Heart left ventricle (tissue), 16 donors: ENCODE measurements around the gene TAF1B. TPM values are rescaled to one million over a fixed set of nuclear protein-coding genes. Genes with fewer than 3 reads are reported as not detected.

Experiments
- ATAC-seq, 4 donors: fragments of 200-7000 bp; cut with Tn5 transposase; one replicate each; pipeline ENCODE4 v1.9.1; 2020 to 2022; ENCODE audit warnings: moderate library complexity in 4 of 4, mild to moderate bottlenecking in 3 of 4, moderate number of reproducible peaks in 1 of 4
- DNase-seq, 5 donors: peaks; one replicate each; pipeline ENCODE4 v3.0.0-alpha.2; 2020
- H3K27ac ChIP-seq, 12 donors: fragments of 200-600 bp; sonication (generic) in 4 of 12; one replicate each; pipeline versions ENCODE4 v1.5.0 to v1.8.0; 2016 to 2022; ENCODE audit warnings: mild to moderate bottlenecking in 2 of 12
- H3K27me3 ChIP-seq, 9 donors: fragments of 200-600 bp; sonication (generic) in 2 of 9; one replicate each; pipeline versions ENCODE4 v1.5.1 to v1.8.0; 2016 to 2022; ENCODE audit warnings: mild to moderate bottlenecking in 3 of 9
- H3K36me3 ChIP-seq, 9 donors: fragments of 200-600 bp; sonication (generic) in 2 of 9; one replicate each; pipeline versions ENCODE4 v1.5.0 to v1.8.0; 2018 to 2022; ENCODE audit warnings: mild to moderate bottlenecking in 2 of 9
- H3K4me1 ChIP-seq, 12 donors: fragments of 200-600 bp; sonication (generic) in 4 of 12; one replicate each; pipeline versions ENCODE4 v1.5.0 to v1.8.0; 2016 to 2022; ENCODE audit warnings: mild to moderate bottlenecking in 3 of 12
- H3K4me3 ChIP-seq, 12 donors: fragments of 200-600 bp; sonication (generic) in 4 of 12; one replicate each; pipeline versions ENCODE4 v1.5.0 to v1.8.0; 2017 to 2022; ENCODE audit warnings: mild to moderate bottlenecking in 9 of 12, moderate library complexity in 4 of 12
- H3K9me3 ChIP-seq, 12 donors: fragments of 200-600 bp; sonication (generic) in 4 of 12; one replicate each; pipeline versions ENCODE4 v1.5.0 to v1.8.0; 2016 to 2022; ENCODE audit warnings: mild to moderate bottlenecking in 1 of 12
- POLR2A ChIP-seq, 2 donors: fragments of 450-650 bp; IDR thresholded peaks; one replicate each; pipeline ENCODE4 v1.6.1; 2017; ENCODE audit warnings: antibody characterized with exemption in 2 of 2, mild to moderate bottlenecking in 2 of 2, moderate library complexity in 2 of 2
- WGBS, 4 donors: extraction: QIAGEN DNeasy Blood & Tissue Kit in 2 of 4; methylation state at CpG; one replicate each; pipeline versions ENCODE4 v1.1.5 to v1.1.7; 2013 to 2018; 5-methylcytosine and 5-hydroxymethylcytosine counted together
- intact Hi-C, 10 donors: fragments of 100-400 bp; cut with DNase I; formaldehyde crosslinking; loops; one replicate each; pipeline versions ENCODE4 v1.11.1 to v1.14.2; 2022
- polyA plus RNA-seq, 2 donors: library from polyadenylated mRNA; stranded (reverse); fragments of 200-250 nt; gene quantifications; one replicate each; pipeline ENCODE4 v1.2.3, GENCODE V29; 2013
- total RNA-seq, 9 donors: library from RNA; depleted of rRNA in 2 of 9; stranded (reverse); fragments of >200 nt in 2 of 9; fragmentation: NEBNext Ultra II Directional in 3 of 9; extraction: Animal tissue kit (Norgen Biotek cat#: 25700) in 3 of 9; gene quantifications; one replicate each; pipeline versions ENCODE4 v1.1.0 to v1.2.4, GENCODE V29; 2016 to 2023
- TF ChIP-seq, protein P1 (sequence below), 12 donors: fragments of 200-600 bp; sonication (generic) in 4 of 12; IDR thresholded peaks; one replicate each; pipeline versions ENCODE4 v1.5.0 to v1.8.0; 2018 to 2022; ENCODE audit warnings: antibody characterized with exemption in 12 of 12, mild to moderate bottlenecking in 5 of 12
- donor health status: ischemic (EF 13 %, LVEDD 7.1; RV severe dilation, severe dysfunction).
- donor health status: healthy with polysubstance abuse.
- donor health status: DM: no; HTN: yes; CAD: no.
- donor health status: DM: no; HTN: no; CAD: no.
- donor health status: ischemic (EF 25% LVEDD 6.9; RV normal size, moderate dysfunction).
- donor health status: ischemic (EF 25% LVEDD 5.7; RV mildly dilated, moderate dysfunction).
- donor health status: healthy.
- donor health status: DM: yes; HTN: yes; CAD: no.
- donor health status: ischemic (EF 35%, LVEDD 5.7; RV mildly dilated, moderate dysfunction).
- donor health status: nonischemic (EF 11% LVEDD 7.7; RV severe dilation, severe dysfunction).
- donor health status: DM: yes; HTN: yes; CAD: no.
- donor health status: PGD.
- donor health status: ischemic (EF 29% LVEDD 5.4; RV normal size, mild dysfunction).
- donor health status: nonischemic (EF 23%, LVEDD 6.1; RV moderate dilation, normal function).

The TAF1B gene
- total and polyA plus RNA-seq, 11 donors = 1.1 to 13.9 (median 4.7) TPM

DNA sequence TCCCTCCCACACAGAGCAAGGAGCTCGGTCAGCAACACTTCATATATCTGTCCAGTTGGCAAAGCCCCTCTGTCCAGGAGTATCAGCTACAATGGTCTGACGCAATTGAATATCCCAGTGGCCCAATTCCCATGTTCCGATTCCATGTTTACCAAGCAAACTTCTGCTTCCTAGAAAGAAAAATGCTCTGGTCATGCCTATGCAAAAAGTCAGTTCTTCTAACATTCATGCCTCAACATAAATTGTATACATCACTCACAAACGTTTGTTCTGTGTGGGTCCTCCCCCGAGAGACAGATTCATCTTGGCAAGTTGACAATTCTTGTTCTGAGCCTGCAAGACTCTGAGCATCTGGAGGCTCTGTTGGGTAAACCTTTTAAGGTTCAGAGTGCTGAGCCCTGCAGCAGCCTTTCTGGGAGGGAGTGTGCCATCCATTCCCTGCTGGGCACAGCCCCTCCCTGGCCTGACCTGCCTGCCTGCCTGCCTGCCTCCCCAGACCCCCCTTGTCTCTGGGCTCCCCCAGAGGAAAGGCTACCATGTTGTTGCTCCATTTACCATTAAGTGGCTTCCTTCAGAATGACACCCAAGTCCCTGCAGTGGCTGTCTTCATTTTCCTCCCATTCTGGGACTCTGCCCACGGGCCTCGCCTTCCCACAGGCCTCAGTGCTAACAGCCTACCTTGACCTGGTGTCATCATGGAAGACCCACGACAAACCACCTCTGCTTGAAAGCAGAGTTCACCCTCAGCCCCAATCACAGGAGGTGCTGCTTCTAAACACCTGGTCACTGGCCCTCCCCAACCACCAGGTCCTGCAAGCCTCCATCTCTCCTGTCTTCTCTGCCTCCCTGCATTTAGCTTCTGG is 37.6 kb upstream of the TAF1B start:
- intact Hi-C loops = loop anchor here in 2 of 10 donors (10.0 kb wide), 2 partner anchors 289 to 629 kb away; no protein-coding TSS in a partner anchor
- Histone ChIP-seq H3K9me3 (no peaks in the 10 kb centered on the region), H3K36me3 (no peaks in the 10 kb centered on the region), H3K4me1 (peaks cover 0 to 20% (median 7%) of the 10 kb centered on the region in 12 donors), H3K4me3 (no peak overlapping the region), H3K27ac (no peak overlapping the region), H3K27me3 (no peaks in the 10 kb centered on the region)
- TF ChIP-seq, protein P1, sequence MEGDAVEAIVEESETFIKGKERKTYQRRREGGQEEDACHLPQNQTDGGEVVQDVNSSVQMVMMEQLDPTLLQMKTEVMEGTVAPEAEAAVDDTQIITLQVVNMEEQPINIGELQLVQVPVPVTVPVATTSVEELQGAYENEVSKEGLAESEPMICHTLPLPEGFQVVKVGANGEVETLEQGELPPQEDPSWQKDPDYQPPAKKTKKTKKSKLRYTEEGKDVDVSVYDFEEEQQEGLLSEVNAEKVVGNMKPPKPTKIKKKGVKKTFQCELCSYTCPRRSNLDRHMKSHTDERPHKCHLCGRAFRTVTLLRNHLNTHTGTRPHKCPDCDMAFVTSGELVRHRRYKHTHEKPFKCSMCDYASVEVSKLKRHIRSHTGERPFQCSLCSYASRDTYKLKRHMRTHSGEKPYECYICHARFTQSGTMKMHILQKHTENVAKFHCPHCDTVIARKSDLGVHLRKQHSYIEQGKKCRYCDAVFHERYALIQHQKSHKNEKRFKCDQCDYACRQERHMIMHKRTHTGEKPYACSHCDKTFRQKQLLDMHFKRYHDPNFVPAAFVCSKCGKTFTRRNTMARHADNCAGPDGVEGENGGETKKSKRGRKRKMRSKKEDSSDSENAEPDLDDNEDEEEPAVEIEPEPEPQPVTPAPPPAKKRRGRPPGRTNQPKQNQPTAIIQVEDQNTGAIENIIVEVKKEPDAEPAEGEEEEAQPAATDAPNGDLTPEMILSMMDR (IDR thresholded peaks at IDR 0.05) = no peak
- no peak for TF ChIP-seq POLR2A (IDR thresholded peaks at IDR 0.05)
- ATAC-seq = peak in 1 of 4 donors; percentile 18
- DNase-seq = peak in 1 of 5 donors; percentile 20
- 70 to 80% (median 72%) methylated on average over 8 of the region's 8 CpGs for WGBS, 4 donors

GRCh38 chr2:9806298-9806610 is 37.0 kb upstream of the TAF1B start:
- Histone ChIP-seq H3K36me3 (no peaks in the 10 kb centered on the region), H3K27me3 (no peaks in the 10 kb centered on the region), H3K4me1 (peaks cover 0 to 14% (median 2%) of the 10 kb centered on the region in 12 donors), H3K27ac (no peak overlapping the region), H3K4me3 (no peak overlapping the region), H3K9me3 (no peaks in the 10 kb centered on the region)
- 97 to 100% (median 99%) methylated on average over 1 of the region's 1 CpG for WGBS, 4 donors
- TF ChIP-seq POLR2A (IDR thresholded peaks at IDR 0.05) = no peak
- TF ChIP-seq, protein P1 (IDR thresholded peaks at IDR 0.05) = no peak
- ATAC-seq (no peak), DNase-seq (no peak)
- intact Hi-C loops = loop anchor here in 2 of 10 donors (10.0 kb wide), 2 partner anchors 289 to 629 kb away; no protein-coding TSS in a partner anchor

DNA sequence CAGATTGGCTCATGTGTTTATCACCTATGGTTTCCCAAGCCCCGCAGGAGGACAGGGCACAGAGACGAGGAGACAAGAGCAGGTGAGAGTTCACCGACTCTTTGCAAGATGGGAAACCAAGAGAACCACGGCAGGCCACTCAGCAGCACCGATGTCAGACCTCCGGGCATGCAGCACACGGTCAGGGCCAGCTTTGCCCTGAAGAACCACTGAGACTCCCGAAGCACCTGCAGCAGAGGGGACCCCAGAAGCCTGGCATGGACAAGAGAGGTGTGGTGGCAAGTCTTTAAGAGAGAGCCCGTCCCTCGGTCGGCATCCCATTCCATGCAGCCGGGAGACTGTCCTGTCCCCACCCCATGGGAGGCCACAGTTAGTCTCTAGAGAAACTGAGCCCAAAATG is 36.6 kb upstream of the TAF1B start:
- Histone ChIP-seq H3K4me3 (no peak overlapping the region), H3K36me3 (no peaks in the 10 kb centered on the region), H3K27me3 (no peaks in the 10 kb centered on the region), H3K9me3 (no peaks in the 10 kb centered on the region), H3K4me1 (peaks cover 0 to 10% (median 0%) of the 10 kb centered on the region in 12 donors), H3K27ac (no peak overlapping the region)
- TF ChIP-seq POLR2A (IDR thresholded peaks at IDR 0.05) = no peak
- TF ChIP-seq, protein P1 (IDR thresholded peaks at IDR 0.05) = no peak
- no peak for DNase-seq
- intact Hi-C loops = loop anchor here in 2 of 10 donors (10.0 kb wide), 2 partner anchors 288 to 628 kb away; no protein-coding TSS in a partner anchor
- 93 to 95% (median 94%) methylated on average over 12 of the region's 12 CpGs for WGBS, 4 donors
- ATAC-seq = no peak

GRCh38 chr2:9807056-9807455 is 36.2 kb upstream of the TAF1B start:
- H3K36me3 ChIP-seq = no peaks in the 10 kb centered on the region
- DNase-seq = no peak
- H3K27ac ChIP-seq = no peak overlapping the region
- no peaks in the 10 kb centered on the region for H3K9me3 ChIP-seq
- WGBS, 4 donors = 92 to 95% (median 93%) methylated on average over 14 to 15 of the region's 15 CpGs
- H3K4me3 ChIP-seq = no peak overlapping the region
- intact Hi-C loops = loop anchor here in 2 of 10 donors (10.0 kb wide), 2 partner anchors 288 to 628 kb away; no protein-coding TSS in a partner anchor
- ATAC-seq = no peak
- TF ChIP-seq, protein P1 (IDR thresholded peaks at IDR 0.05) = no peak
- TF ChIP-seq POLR2A (IDR thresholded peaks at IDR 0.05) = no peak
- H3K27me3 ChIP-seq = no peaks in the 10 kb centered on the region
- peaks cover 0 to 8% (median 0%) of the 10 kb centered on the region in 12 donors for H3K4me1 ChIP-seq
